Measurements from ENCODE around the gene ATF7IP. TPM values are rescaled to one million over a fixed set of nuclear protein-coding genes. Genes with fewer than 3 reads are reported as not detected.

ATF7IP gene
- total RNA-seq, 2 experiments from 2014 or later: 55.6 to 66.0 TPM

DNA sequence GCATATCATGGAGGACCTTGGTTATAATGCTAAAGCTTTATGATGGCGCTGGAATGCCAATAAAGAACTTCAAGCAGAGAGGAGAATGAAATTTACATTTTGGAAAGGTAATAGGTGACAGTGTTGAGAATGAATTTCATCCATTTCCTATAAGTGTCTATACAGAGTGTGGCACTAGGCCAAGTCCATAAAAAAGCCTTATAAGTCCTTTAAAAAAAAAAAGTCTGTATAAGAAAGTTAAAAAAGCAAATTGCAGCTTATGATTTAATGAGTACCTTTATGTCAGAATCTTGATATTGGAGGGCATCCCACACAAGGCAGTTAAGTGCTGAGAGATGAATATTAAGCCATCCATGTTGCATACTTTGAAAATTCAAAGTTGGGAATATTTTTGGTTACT is 62.4 kb downstream of the ATF7IP start:
- Histone ChIP-seq H2AFZ (ENCODE audit: low read length) (no peak overlapping the region), H3K36me3 (ENCODE audit: insufficient read depth, low read length) (peaks cover 98% of the 10 kb centered on the region), H3K9me2 (ENCODE audit: insufficient read depth, low read length) (no peaks in the 10 kb centered on the region), H3K4me3 (ENCODE audit: low read depth, low read length, poor library complexity, severe bottlenecking) (no peak overlapping the region), H3K9me3 (ENCODE audit: low read length) (peaks cover 42% of the 10 kb centered on the region), H4K20me1 (ENCODE audit: insufficient read depth, low read length) (no peaks in the 10 kb centered on the region; the same call in 1 of the 2 replicates), H3K4me1 (ENCODE audit: insufficient read depth, low read length, poor library complexity, severe bottlenecking) (no peaks in the 10 kb centered on the region), H3K27ac (ENCODE audit: low read depth, low read length, poor library complexity, severe bottlenecking) (no peak overlapping the region), H3K79me2 (ENCODE audit: insufficient read depth, low read depth, low read length) (peaks cover 100% of the 10 kb centered on the region), H3K4me2 (ENCODE audit: low read length) (no peak overlapping the region)
- TF ChIP-seq, protein P1, sequence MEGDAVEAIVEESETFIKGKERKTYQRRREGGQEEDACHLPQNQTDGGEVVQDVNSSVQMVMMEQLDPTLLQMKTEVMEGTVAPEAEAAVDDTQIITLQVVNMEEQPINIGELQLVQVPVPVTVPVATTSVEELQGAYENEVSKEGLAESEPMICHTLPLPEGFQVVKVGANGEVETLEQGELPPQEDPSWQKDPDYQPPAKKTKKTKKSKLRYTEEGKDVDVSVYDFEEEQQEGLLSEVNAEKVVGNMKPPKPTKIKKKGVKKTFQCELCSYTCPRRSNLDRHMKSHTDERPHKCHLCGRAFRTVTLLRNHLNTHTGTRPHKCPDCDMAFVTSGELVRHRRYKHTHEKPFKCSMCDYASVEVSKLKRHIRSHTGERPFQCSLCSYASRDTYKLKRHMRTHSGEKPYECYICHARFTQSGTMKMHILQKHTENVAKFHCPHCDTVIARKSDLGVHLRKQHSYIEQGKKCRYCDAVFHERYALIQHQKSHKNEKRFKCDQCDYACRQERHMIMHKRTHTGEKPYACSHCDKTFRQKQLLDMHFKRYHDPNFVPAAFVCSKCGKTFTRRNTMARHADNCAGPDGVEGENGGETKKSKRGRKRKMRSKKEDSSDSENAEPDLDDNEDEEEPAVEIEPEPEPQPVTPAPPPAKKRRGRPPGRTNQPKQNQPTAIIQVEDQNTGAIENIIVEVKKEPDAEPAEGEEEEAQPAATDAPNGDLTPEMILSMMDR (conservative IDR thresholded peaks at IDR 0.05; ENCODE audit: low read length): no peak
- no peak for TF ChIP-seq EZH2phosphoT487 (IDR thresholded peaks at IDR 0.05; ENCODE audit: borderline replicate concordance, low read depth, low read length)
- no peak for DNase-seq (ENCODE audit: low spot score)
- ChIA-PET CTCF (ENCODE audit: unreplicated experiment) (interaction anchor here (1.1 kb wide), 1 partner anchor 10 kb away, joined by 3 read pairs; no protein-coding TSS in a partner anchor), POLR2A (interaction anchor here (0.6 to 0.9 kb wide), 3 partner anchors 286 to 720 kb away, joined by 3 read pairs; no protein-coding TSS in a partner anchor)
- intact Hi-C loops (cut with micrococcal nuclease; ENCODE audit: unreplicated experiment): no loop called here
- BruUV-seq (replicated peaks): no TSS peak

- Histone ChIP-seq H3K9me3 (ENCODE audit: low read length) (peaks cover 29% of the 10 kb centered on the region), H3K9me2 (ENCODE audit: insufficient read depth, low read length) (no peaks in the 10 kb centered on the region), H4K20me1 (ENCODE audit: insufficient read depth, low read length) (no peaks in the 10 kb centered on the region; the same call in 1 of the 2 replicates), H2AFZ (ENCODE audit: low read length) (no peak overlapping the region), H3K4me2 (ENCODE audit: low read length) (no peak overlapping the region), H3K4me1 (ENCODE audit: insufficient read depth, low read length, poor library complexity, severe bottlenecking) (no peaks in the 10 kb centered on the region), H3K4me3 (ENCODE audit: low read depth, low read length, poor library complexity, severe bottlenecking) (no peak overlapping the region), H3K79me2 (ENCODE audit: insufficient read depth, low read depth, low read length) (peaks cover 100% of the 10 kb centered on the region), H3K27ac (ENCODE audit: low read depth, low read length, poor library complexity, severe bottlenecking) (no peak overlapping the region), H3K36me3 (ENCODE audit: insufficient read depth, low read length) (peaks cover 92% of the 10 kb centered on the region)
- ChIA-PET POLR2A (interaction anchor here (0.7 to 1.0 kb wide), 2 partner anchors 44 to 124 kb away, joined by 3 to 5 read pairs; no protein-coding TSS in a partner anchor), CTCF (ENCODE audit: unreplicated experiment) (no interaction called here)
- BruUV-seq (replicated peaks): no TSS peak
- DNase-seq (ENCODE audit: low spot score): no peak
- no peak for TF ChIP-seq EZH2phosphoT487 (IDR thresholded peaks at IDR 0.05; ENCODE audit: borderline replicate concordance, low read depth, low read length)
- TF ChIP-seq, protein P1 (conservative IDR thresholded peaks at IDR 0.05; ENCODE audit: low read length): no peak
- intact Hi-C loops (cut with micrococcal nuclease; ENCODE audit: unreplicated experiment): no loop called here
Observed at GRCh38 chr12:14430394-14430986, 65.0 kb downstream of the ATF7IP start.

DNA sequence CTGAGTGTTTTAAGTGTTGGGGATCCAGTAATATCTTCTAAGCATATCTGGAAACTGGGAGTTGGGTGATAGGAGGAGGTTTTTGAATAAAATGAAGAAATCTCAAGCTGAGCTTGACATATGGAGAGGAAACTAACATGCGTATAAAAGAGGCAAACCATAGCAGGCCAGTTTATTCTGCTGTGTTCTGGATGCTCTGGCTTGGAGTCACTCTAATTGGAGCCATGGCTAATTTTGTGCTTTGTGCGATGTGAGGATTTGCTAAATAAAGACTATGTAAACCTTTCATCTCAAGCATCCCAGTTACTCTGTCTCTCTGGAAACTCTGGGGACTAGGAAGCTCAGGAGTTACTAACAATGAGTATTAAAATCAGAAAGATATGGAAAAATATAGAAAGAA is 66.5 kb downstream of the ATF7IP start:
- Histone ChIP-seq H3K27ac (ENCODE audit: low read depth, low read length, poor library complexity, severe bottlenecking) (no peak overlapping the region), H4K20me1 (ENCODE audit: insufficient read depth, low read length) (no peaks in the 10 kb centered on the region; the same call in 1 of the 2 replicates), H3K36me3 (ENCODE audit: insufficient read depth, low read length) (peaks cover 91% of the 10 kb centered on the region), H3K4me2 (ENCODE audit: low read length) (no peak overlapping the region), H3K79me2 (ENCODE audit: insufficient read depth, low read depth, low read length) (peaks cover 85% of the 10 kb centered on the region), H3K9me2 (ENCODE audit: insufficient read depth, low read length) (no peaks in the 10 kb centered on the region), H3K4me3 (ENCODE audit: low read depth, low read length, poor library complexity, severe bottlenecking) (no peak overlapping the region), H2AFZ (ENCODE audit: low read length) (no peak overlapping the region), H3K4me1 (ENCODE audit: insufficient read depth, low read length, poor library complexity, severe bottlenecking) (no peaks in the 10 kb centered on the region), H3K9me3 (ENCODE audit: low read length) (peaks cover 29% of the 10 kb centered on the region)
- ChIA-PET CTCF (ENCODE audit: unreplicated experiment) (no interaction called here), POLR2A (interaction anchor here (0.7 to 1.5 kb wide), 2 partner anchors 11 to 31 kb away, joined by 4 to 5 read pairs; no protein-coding TSS in a partner anchor)
- intact Hi-C loops (cut with micrococcal nuclease; ENCODE audit: unreplicated experiment): no loop called here
- no peak for DNase-seq (ENCODE audit: low spot score)
- no peak for TF ChIP-seq EZH2phosphoT487 (IDR thresholded peaks at IDR 0.05; ENCODE audit: borderline replicate concordance, low read depth, low read length)
- TF ChIP-seq, protein P1 (conservative IDR thresholded peaks at IDR 0.05; ENCODE audit: low read length): no peak
- no TSS peak for BruUV-seq (replicated peaks)
